Hematopoietic multipotent progenitor cell treated with erythropoietin and hydrocortisone succinate and interleukin-3 and kit ligand, for 4 days (in vitro differentiated cells): ENCODE measurements around the gene KCTD7.
"Not testable (repeated sequence)": the region's sequence is repeated elsewhere in the genome, so short reads cannot be mapped to it uniquely, and the experiment has no call there.

Experiments
- DNase-seq: peaks from one replicate; pipeline ENCODE4 v3.0.0-alpha.2; 2015

Gene KCTD7

DNA sequence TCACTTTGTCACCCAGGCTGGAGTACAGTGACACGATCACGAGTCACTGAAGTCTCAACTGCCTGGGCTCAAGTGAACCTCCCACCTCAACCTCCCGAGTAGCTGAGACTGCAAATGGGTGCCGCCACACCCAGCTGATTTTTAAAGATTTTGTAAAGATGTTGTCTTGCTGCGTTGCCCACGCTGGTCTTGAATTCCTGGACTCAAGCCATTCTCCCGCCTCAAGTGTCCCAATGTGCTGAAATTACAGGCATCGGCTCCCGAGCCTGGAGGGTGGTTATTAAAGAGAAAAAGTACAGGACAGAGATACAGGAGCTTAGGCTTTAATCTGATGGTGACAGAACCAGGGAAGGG lies 55.1 kb downstream of the KCTD7 start:
- no peak for DNase-seq

DNA sequence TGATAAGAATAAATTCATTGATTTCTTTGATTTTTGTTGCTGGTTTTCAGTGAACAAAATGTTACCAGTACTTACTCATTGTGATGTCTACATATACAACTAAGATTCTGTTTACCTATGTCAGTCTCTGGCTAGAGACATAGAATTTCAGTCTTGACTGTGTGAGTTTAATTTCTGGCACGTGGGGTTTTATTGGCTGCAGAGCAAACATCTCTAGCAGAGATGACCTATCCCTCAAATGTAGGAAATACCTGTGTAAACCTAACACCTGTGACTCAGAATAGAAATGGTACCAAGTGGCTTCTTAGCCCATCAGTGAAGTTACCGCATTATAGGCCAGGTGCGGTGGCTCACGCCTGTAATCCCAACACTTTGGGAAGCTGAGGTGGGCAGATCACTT lies 57.0 kb downstream of the KCTD7 start:
- not testable (repeated sequence) for DNase-seq

DNA sequence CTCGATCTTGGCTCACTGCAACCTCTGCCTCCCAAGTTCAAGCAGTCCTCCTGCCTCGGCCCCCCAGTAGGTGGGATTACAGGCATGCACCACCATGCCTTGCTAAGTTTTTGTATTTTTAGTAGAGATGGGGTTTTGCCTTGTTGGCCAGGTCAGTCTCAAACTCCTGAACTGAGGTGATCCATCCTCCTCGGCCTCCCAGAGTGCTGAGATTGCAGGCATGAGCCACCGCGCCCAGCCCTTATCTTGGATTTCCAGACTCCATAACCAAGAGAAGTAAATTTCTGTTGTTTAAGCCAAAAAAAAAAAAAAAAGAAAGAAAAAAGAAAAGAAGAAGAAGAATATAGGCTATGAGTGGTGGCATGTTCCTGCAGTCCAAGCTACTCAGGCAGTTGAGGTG lies 58.5 kb downstream of the KCTD7 start:
- peak; percentile 49 for DNase-seq

DNA sequence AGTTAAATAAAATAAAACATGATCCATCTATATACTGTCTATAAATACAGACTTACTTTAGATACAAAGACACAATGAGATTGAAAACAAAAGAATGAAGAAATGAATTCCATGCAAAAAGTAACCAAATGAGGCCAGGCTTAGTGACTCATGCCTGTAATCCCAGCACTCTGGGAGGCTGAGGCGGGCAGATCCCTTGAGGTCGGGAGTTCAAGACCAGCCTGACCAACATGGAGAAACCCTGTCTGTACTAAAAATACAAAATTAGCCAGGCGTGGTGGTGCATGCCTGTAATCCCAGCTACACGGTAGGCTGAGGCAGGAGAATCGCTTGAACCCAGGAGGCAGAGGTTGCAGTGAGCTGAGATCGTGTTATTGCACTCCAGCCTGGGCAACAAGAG lies 59.0 kb downstream of the KCTD7 start:
- DNase-seq = not testable (repeated sequence)

DNA sequence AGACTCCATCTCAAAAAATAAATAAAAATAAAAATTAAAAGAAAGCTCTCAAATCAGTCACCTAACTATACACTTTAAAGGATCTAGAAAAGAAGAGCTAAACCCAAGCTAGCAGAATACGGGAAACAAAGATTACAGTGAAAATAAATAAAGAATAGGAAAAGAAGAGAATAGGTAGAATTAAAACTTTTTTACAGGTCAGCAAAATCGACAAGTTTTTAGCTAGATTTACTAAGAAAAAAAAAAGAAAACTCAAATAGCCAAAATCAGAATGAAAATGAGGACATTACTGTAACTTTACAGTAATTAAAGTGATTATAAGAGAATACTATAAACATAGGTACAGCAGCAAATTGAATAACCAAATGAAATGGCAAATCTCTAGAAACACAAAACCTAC lies 60.4 kb downstream of the KCTD7 start:
- DNase-seq = no peak

DNA sequence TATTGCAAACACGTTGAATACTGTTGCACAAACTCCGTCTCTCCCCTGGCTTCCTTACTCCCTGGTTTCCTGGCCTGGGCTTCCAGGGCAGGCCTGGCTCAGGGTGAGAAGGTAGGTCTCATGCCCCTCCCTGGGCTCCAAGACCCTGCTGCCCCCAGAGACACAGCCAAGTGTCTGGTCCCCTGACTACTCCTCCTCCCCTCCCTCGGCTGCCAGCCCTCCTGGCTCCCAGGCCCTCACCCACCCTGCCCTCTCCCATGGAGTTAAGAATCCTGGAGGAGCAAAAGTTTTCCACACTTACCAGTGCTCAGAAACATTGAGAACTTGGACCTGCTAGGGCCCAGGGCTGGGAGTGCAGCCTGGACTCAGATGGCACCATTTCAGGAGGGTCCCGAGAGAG lies 64.7 kb downstream of the KCTD7 start:
- no peak for DNase-seq
